ENCODE measurements around the gene RIPOR1. TPM values are rescaled to one million over a fixed set of nuclear protein-coding genes. Genes with fewer than 3 reads are reported as not detected.

The RIPOR1 gene
- polyA plus RNA-seq, 1 of the 3 experiments (the other 2 are of a cell fraction), result 24.7 TPM

Small RNA genes within 50 kb of the gene (small RNA-seq; reads per million reads assigned to genes)
- 0 reads per million in 7 experiments for gene AC027682.3

Other genes with a start within 250 kb of the RIPOR1 start
- 65.5 and 87.0 TPM in 2 replicates for gene PLEKHG4, start 249.3 kb upstream of the RIPOR1 start, polyA plus RNA-seq (2012; rRNA removed)
- 1.8 and 1.9 TPM in 2 replicates for gene KCTD19, start 202.1 kb upstream of the RIPOR1 start, polyA plus RNA-seq (2012; rRNA removed)
- gene LRRC36, start 202.0 kb upstream of the RIPOR1 start, polyA plus RNA-seq (2012; rRNA removed), result 0.78 and 0.92 TPM in 2 replicates
- 33.5 and 36.2 TPM in 2 replicates for gene TPPP3, start 135.3 kb upstream of the RIPOR1 start, polyA plus RNA-seq (2012; rRNA removed)
- 14.2 and 15.8 TPM in 2 replicates for gene ZDHHC1, start 112.4 kb upstream of the RIPOR1 start, polyA plus RNA-seq (2012; rRNA removed)
- 0.19 and 0.23 TPM in 2 replicates for gene HSD11B2, start 97.7 kb upstream of the RIPOR1 start, polyA plus RNA-seq (2012; rRNA removed)
- 111 and 135 TPM in 2 replicates for gene ATP6V0D1, start 47.7 kb upstream of the RIPOR1 start, polyA plus RNA-seq (2012; rRNA removed)
- not detected in 2 replicates for gene AGRP, start 45.3 kb upstream of the RIPOR1 start, polyA plus RNA-seq (2012; rRNA removed)
- gene CTCF, start 33.7 kb downstream of the RIPOR1 start, polyA plus RNA-seq (2012; rRNA removed), result 18.8 and 19.6 TPM in 2 replicates
- 4.4 and 4.9 TPM in 2 replicates for gene CARMIL2, start 116.3 kb downstream of the RIPOR1 start, polyA plus RNA-seq (2012; rRNA removed)
- 31.3 and 37.8 TPM in 2 replicates for gene ACD, start 131.4 kb downstream of the RIPOR1 start, polyA plus RNA-seq (2012; rRNA removed)
- 5.7 and 9.0 TPM in 2 replicates for gene PARD6A, start 132.1 kb downstream of the RIPOR1 start, polyA plus RNA-seq (2012; rRNA removed)
- gene ENKD1, start 137.9 kb downstream of the RIPOR1 start, polyA plus RNA-seq (2012; rRNA removed), result 19.5 and 21.0 TPM in 2 replicates
- 4.3 and 5.1 TPM in 2 replicates for gene C16orf86, start 138.0 kb downstream of the RIPOR1 start, polyA plus RNA-seq (2012; rRNA removed)
- 19.0 and 19.3 TPM in 2 replicates for gene GFOD2, start 190.5 kb downstream of the RIPOR1 start, polyA plus RNA-seq (2012; rRNA removed)

Measured in SK-N-SH (cell line).